GM23338 (cell line): ENCODE data around the gene TNFAIP8L3. TPM values are rescaled to one million over a fixed set of nuclear protein-coding genes. Genes with fewer than 3 reads are reported as not detected.

Experiments
- ATAC-seq: fragments of 200-7000 bp; cut with Tn5 transposase; 3 replicates; pipeline ENCODE4 v1.9.1; 2020
- DNase-seq: peaks from one replicate; pipeline ENCODE4 v3.0.0-alpha.2; 2015; ENCODE audit warnings: low spot score
- H2AFZ ChIP-seq: fragments of 200-600 bp; sonication (generic); 2 replicates; pipeline ENCODE4 v1.8.0; 2016; ENCODE audit warnings: antibody characterized with exemption, mild to moderate bottlenecking, moderate library complexity
- H3F3A ChIP-seq: fragments of 200-600 bp; sonication (generic); replicated peaks from 2 replicates; pipeline ENCODE4 v1.8.0; 2017; ENCODE audit warnings: antibody characterized with exemption, mixed run types, low read depth
- H3K27ac ChIP-seq: fragments of 200-600 bp; sonication (generic); 2 replicates; pipeline ENCODE4 v1.6.1; 2016; ENCODE audit warnings: low read depth
- H3K27me3 ChIP-seq: fragments of 200-600 bp; sonication (generic); 2 replicates; pipeline ENCODE4 v1.8.0; 2016; ENCODE audit warnings: mild to moderate bottlenecking, mixed run types, moderate library complexity; ENCODE audit not compliant: insufficient read depth
- H3K36me3 ChIP-seq: fragments of 200-600 bp; sonication (generic); 2 replicates; pipeline ENCODE4 v1.8.0; 2016; ENCODE audit warnings: mild to moderate bottlenecking; ENCODE audit not compliant: insufficient read depth
- H3K4me1 ChIP-seq: fragments of 200-600 bp; sonication (generic); 2 replicates; pipeline ENCODE4 v1.8.0; 2016; ENCODE audit warnings: mild to moderate bottlenecking, moderate library complexity; ENCODE audit not compliant: insufficient read depth
- H3K4me2 ChIP-seq: fragments of 200-600 bp; sonication (generic); 2 replicates; pipeline ENCODE4 v1.7.1; 2017; ENCODE audit warnings: mixed run types
- H3K4me3 ChIP-seq: fragments of 200-600 bp; sonication (generic); 2 replicates; pipeline ENCODE4 v1.6.1; 2016; ENCODE audit warnings: mixed run types
- H3K79me2 ChIP-seq: fragments of 200-600 bp; sonication (generic); replicated peaks from 2 replicates; pipeline ENCODE4 v1.8.0; 2017; ENCODE audit warnings: mild to moderate bottlenecking; ENCODE audit not compliant: insufficient read depth
- H3K9me2 ChIP-seq: fragments of 200-600 bp; sonication (generic); 2 replicates; pipeline ENCODE4 v1.8.0; 2017; ENCODE audit not compliant: insufficient read depth
- H4K20me1 ChIP-seq: fragments of 200-600 bp; sonication (generic); replicated peaks from 2 replicates; pipeline ENCODE4 v1.8.0; 2017; ENCODE audit warnings: mild to moderate bottlenecking; ENCODE audit not compliant: insufficient read depth
- H3K27ac Mint-ChIP-seq: 2 replicates; pipeline ENCODE4 v1.8.0; 2020; ENCODE audit warnings: inconsistent platforms, mild to moderate bottlenecking, moderate library complexity, mixed read lengths
- H3K27me3 Mint-ChIP-seq: 3 replicates; pipeline ENCODE4 v1.8.0; 2022; ENCODE audit warnings: low read depth, mild to moderate bottlenecking, moderate library complexity, mixed read lengths, inconsistent platforms; ENCODE audit not compliant: insufficient read depth, poor library complexity
- H3K36me3 Mint-ChIP-seq: 3 replicates; pipeline ENCODE4 v1.8.0; 2021; ENCODE audit warnings: low read depth, mild to moderate bottlenecking, inconsistent platforms, moderate library complexity, mixed read lengths
- H3K4me1 Mint-ChIP-seq: 3 replicates; pipeline ENCODE4 v1.8.0; 2020; ENCODE audit warnings: mild to moderate bottlenecking, inconsistent platforms, mixed read lengths
- H3K4me3 Mint-ChIP-seq: 3 replicates; pipeline ENCODE4 v1.8.0; 2021; ENCODE audit warnings: moderate library complexity, mild to moderate bottlenecking, inconsistent platforms, mixed read lengths
- H3K9me3 Mint-ChIP-seq: 3 replicates; pipeline ENCODE4 v1.8.0; 2020; ENCODE audit warnings: moderate library complexity, mild to moderate bottlenecking, inconsistent platforms, mixed read lengths
- CREB1 ChIP-seq: fragments of 250-450 bp; sonication (Bioruptor Pico); IDR thresholded peaks from 2 replicates; pipeline ENCODE4 v1.5.0; 2020; ENCODE audit warnings: low read depth, mild to moderate bottlenecking, moderate library complexity
- EZH2 ChIP-seq: fragments of 200-600 bp; sonication (generic); IDR thresholded peaks from one replicate; pipeline ENCODE4 v1.8.0; 2017; ENCODE audit warnings: antibody characterized with exemption, mild to moderate bottlenecking, low read depth; ENCODE audit not compliant: unreplicated experiment
- EZH2phosphoT487 ChIP-seq: fragments of 200-600 bp; sonication (generic); IDR thresholded peaks from one replicate; pipeline ENCODE4 v1.8.1; 2018; ENCODE audit warnings: antibody characterized with exemption; ENCODE audit not compliant: unreplicated experiment
- JUNB ChIP-seq: IDR thresholded peaks from one replicate; pipeline ENCODE4 v1.6.1; 2016; ENCODE audit warnings: antibody characterized with exemption; ENCODE audit not compliant: unreplicated experiment
- NANOG ChIP-seq: IDR thresholded peaks from 2 replicates; pipeline ENCODE4 v1.6.1; 2016; ENCODE audit warnings: antibody characterized with exemption, borderline replicate concordance
- STAT1 ChIP-seq: IDR thresholded peaks from one replicate; pipeline ENCODE4 v1.6.1; 2016; ENCODE audit warnings: antibody characterized with exemption; ENCODE audit not compliant: unreplicated experiment
- ZNF114 ChIP-seq: fragments of 250-450 bp; sonication (Bioruptor Pico); IDR thresholded peaks from 2 replicates; pipeline ENCODE4 v1.5.0; 2020; ENCODE audit warnings: mild to moderate bottlenecking, moderate library complexity
- ZNF331 ChIP-seq: fragments of 250-450 bp; sonication (Bioruptor Pico); IDR thresholded peaks from 2 replicates; pipeline ENCODE4 v1.5.0; 2020; ENCODE audit warnings: low read depth, mild to moderate bottlenecking, moderate library complexity
- polyA plus RNA-seq: library from polyadenylated mRNA; unstranded; fragments of >200 nt; fragmentation: Nextera tagmentation; extraction: Ambion mirVana; gene quantifications from 2 replicates; pipeline ENCODE4 v1.2.1, GENCODE V29; 2016
- total RNA-seq: library from RNA; depleted of rRNA; stranded (reverse); fragments of >200 nt; shearing (Covaris generic); gene quantifications from 2 replicates; pipeline ENCODE4 v1.2.3, GENCODE V29; 2014
- TF ChIP-seq, protein P1 (sequence below): IDR thresholded peaks from 2 replicates; pipeline ENCODE4 v1.6.1; 2016; ENCODE audit warnings: antibody characterized with exemption
- TF ChIP-seq, protein P2 (sequence below): IDR thresholded peaks from one replicate; pipeline ENCODE4 v1.6.1; 2018; ENCODE audit warnings: antibody characterized with exemption; ENCODE audit not compliant: unreplicated experiment
- TF ChIP-seq, protein P3 (sequence below): fragments of 250-450 bp; sonication (Bioruptor Pico); IDR thresholded peaks from 2 replicates; pipeline ENCODE4 v1.5.0; 2020; ENCODE audit warnings: mild to moderate bottlenecking, moderate library complexity

The TNFAIP8L3 gene
- total and polyA plus RNA-seq, 2 experiments from 2014 or later, result 0.23 to 0.31 TPM

DNA sequence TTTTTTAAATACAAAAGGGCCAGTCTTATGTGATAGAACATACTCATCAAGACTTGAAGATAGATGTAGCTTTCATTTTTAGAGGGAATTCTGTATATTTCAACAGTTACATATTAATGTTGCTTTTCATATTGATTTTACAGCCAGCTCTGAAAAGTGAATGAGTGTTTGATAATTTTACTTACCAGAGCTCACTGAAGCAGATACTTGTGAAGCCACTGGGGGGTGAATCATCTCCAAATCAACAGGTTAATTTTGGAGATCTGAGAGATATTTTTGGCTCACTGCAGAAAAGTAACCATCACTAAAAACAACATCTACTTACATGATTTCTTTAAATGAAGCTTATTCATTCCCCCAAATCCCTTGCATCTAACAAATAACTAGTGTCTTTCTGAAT is 24.7 kb downstream of the TNFAIP8L3 start:
- Mint-ChIP-seq H3K4me3 (no peak overlapping the region), H3K36me3 (no peaks in the 10 kb centered on the region), H3K9me3 (no peaks in the 10 kb centered on the region), H3K4me1 (no peaks in the 10 kb centered on the region), H3K27ac (no peak overlapping the region), H3K27me3 (peaks cover 3% of the 10 kb centered on the region)
- Histone ChIP-seq H3K27me3 (no peaks in the 10 kb centered on the region), H3K9me2 (0 out of 2 replicates have a peak, but pooled peaks cover 4% of the 10 kb centered on the region), H3K4me2 (no peak overlapping the region), H4K20me1 (no peaks in the 10 kb centered on the region), H3K4me3 (no peak overlapping the region), H3K79me2 (no peaks in the 10 kb centered on the region), H3K36me3 (no peaks in the 10 kb centered on the region), H2AFZ (no peak overlapping the region), H3K27ac (no peak overlapping the region), H3F3A (no peaks in the 10 kb centered on the region), H3K4me1 (no peaks in the 10 kb centered on the region)
- ATAC-seq (no peak), DNase-seq (no peak)
- TF ChIP-seq NANOG, result no peak
- TF ChIP-seq ZNF114 (CRISPR knock-in tag), result no peak
- TF ChIP-seq, protein P1, sequence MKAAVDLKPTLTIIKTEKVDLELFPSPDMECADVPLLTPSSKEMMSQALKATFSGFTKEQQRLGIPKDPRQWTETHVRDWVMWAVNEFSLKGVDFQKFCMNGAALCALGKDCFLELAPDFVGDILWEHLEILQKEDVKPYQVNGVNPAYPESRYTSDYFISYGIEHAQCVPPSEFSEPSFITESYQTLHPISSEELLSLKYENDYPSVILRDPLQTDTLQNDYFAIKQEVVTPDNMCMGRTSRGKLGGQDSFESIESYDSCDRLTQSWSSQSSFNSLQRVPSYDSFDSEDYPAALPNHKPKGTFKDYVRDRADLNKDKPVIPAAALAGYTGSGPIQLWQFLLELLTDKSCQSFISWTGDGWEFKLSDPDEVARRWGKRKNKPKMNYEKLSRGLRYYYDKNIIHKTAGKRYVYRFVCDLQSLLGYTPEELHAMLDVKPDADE, result no peak
- no peak for TF ChIP-seq CREB1 (CRISPR knock-in tag)
- TF ChIP-seq EZH2phosphoT487, result no peak
- no peak for TF ChIP-seq ZNF331 (CRISPR knock-in tag)
- TF ChIP-seq, protein P2, sequence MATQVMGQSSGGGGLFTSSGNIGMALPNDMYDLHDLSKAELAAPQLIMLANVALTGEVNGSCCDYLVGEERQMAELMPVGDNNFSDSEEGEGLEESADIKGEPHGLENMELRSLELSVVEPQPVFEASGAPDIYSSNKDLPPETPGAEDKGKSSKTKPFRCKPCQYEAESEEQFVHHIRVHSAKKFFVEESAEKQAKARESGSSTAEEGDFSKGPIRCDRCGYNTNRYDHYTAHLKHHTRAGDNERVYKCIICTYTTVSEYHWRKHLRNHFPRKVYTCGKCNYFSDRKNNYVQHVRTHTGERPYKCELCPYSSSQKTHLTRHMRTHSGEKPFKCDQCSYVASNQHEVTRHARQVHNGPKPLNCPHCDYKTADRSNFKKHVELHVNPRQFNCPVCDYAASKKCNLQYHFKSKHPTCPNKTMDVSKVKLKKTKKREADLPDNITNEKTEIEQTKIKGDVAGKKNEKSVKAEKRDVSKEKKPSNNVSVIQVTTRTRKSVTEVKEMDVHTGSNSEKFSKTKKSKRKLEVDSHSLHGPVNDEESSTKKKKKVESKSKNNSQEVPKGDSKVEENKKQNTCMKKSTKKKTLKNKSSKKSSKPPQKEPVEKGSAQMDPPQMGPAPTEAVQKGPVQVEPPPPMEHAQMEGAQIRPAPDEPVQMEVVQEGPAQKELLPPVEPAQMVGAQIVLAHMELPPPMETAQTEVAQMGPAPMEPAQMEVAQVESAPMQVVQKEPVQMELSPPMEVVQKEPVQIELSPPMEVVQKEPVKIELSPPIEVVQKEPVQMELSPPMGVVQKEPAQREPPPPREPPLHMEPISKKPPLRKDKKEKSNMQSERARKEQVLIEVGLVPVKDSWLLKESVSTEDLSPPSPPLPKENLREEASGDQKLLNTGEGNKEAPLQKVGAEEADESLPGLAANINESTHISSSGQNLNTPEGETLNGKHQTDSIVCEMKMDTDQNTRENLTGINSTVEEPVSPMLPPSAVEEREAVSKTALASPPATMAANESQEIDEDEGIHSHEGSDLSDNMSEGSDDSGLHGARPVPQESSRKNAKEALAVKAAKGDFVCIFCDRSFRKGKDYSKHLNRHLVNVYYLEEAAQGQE, result no peak
- no peak for TF ChIP-seq JUNB
- no peak for TF ChIP-seq STAT1
- no peak for TF ChIP-seq EZH2
- TF ChIP-seq, protein P3, sequence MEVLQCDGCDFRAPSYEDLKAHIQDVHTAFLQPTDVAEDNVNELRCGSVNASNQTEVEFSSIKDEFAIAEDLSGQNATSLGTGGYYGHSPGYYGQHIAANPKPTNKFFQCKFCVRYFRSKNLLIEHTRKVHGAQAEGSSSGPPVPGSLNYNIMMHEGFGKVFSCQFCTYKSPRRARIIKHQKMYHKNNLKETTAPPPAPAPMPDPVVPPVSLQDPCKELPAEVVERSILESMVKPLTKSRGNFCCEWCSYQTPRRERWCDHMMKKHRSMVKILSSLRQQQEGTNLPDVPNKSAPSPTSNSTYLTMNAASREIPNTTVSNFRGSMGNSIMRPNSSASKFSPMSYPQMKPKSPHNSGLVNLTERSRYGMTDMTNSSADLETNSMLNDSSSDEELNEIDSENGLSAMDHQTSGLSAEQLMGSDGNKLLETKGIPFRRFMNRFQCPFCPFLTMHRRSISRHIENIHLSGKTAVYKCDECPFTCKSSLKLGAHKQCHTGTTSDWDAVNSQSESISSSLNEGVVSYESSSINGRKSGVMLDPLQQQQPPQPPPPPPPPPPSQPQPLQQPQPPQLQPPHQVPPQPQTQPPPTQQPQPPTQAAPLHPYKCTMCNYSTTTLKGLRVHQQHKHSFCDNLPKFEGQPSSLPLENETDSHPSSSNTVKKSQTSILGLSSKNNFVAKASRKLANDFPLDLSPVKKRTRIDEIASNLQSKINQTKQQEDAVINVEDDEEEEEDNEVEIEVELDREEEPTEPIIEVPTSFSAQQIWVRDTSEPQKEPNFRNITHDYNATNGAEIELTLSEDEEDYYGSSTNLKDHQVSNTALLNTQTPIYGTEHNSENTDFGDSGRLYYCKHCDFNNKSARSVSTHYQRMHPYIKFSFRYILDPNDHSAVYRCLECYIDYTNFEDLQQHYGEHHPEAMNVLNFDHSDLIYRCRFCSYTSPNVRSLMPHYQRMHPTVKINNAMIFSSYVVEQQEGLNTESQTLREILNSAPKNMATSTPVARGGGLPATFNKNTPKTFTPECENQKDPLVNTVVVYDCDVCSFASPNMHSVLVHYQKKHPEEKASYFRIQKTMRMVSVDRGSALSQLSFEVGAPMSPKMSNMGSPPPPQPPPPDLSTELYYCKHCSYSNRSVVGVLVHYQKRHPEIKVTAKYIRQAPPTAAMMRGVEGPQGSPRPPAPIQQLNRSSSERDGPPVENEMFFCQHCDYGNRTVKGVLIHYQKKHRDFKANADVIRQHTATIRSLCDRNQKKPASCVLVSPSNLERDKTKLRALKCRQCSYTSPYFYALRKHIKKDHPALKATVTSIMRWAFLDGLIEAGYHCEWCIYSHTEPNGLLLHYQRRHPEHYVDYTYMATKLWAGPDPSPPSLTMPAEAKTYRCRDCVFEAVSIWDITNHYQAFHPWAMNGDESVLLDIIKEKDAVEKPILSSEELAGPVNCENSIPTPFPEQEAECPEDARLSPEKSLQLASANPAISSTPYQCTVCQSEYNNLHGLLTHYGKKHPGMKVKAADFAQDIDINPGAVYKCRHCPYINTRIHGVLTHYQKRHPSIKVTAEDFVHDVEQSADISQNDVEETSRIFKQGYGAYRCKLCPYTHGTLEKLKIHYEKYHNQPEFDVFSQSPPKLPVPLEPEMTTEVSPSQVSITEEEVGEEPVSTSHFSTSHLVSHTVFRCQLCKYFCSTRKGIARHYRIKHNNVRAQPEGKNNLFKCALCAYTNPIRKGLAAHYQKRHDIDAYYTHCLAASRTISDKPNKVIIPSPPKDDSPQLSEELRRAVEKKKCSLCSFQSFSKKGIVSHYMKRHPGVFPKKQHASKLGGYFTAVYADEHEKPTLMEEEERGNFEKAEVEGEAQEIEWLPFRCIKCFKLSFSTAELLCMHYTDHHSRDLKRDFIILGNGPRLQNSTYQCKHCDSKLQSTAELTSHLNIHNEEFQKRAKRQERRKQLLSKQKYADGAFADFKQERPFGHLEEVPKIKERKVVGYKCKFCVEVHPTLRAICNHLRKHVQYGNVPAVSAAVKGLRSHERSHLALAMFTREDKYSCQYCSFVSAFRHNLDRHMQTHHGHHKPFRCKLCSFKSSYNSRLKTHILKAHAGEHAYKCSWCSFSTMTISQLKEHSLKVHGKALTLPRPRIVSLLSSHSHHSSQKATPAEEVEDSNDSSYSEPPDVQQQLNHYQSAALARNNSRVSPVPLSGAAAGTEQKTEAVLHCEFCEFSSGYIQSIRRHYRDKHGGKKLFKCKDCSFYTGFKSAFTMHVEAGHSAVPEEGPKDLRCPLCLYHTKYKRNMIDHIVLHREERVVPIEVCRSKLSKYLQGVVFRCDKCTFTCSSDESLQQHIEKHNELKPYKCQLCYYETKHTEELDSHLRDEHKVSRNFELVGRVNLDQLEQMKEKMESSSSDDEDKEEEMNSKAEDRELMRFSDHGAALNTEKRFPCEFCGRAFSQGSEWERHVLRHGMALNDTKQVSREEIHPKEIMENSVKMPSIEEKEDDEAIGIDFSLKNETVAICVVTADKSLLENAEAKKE (CRISPR knock-in tag), result no peak
